GM12878 (cell line): ENCODE measurements around the gene AGPAT2. TPM values are rescaled to one million over a fixed set of nuclear protein-coding genes. Genes with fewer than 3 reads are reported as not detected.
A peak's percentile ranks its signal among the peaks of the same experiment; 100 is the strongest.

ENCODE experiments used
- BRCA1 ChIP-seq: IDR thresholded peaks from 2 replicates; pipeline ENCODE4 v1.6.1; 2011; ENCODE audit warnings: low read depth, low read length, improper control_type of control experiment
- CBX3 ChIP-seq: fragments of 200-600 bp; sonication (generic); IDR thresholded peaks from 2 replicates; pipeline ENCODE4 v1.6.1; 2016; ENCODE audit warnings: low read depth, borderline replicate concordance
- GATAD2B ChIP-seq: fragments of 450-650 bp; conservative IDR thresholded peaks from 2 replicates; pipeline ENCODE4 v1.6.1; 2017; ENCODE audit warnings: low read depth, mild to moderate bottlenecking, moderate library complexity
- JUND ChIP-seq: IDR thresholded peaks from 2 replicates; pipeline ENCODE4 v1.6.1; 2012; ENCODE audit warnings: low read depth, mild to moderate bottlenecking, low read length, improper control_type of control experiment, moderate library complexity
- KDM1A ChIP-seq: fragments of 200-600 bp; sonication (generic); IDR thresholded peaks from 2 replicates; pipeline ENCODE4 v1.6.1; 2016; ENCODE audit warnings: borderline replicate concordance
- MYB ChIP-seq: fragments of 150-350 bp; IDR thresholded peaks from 2 replicates; pipeline ENCODE4 v1.6.1; 2014; ENCODE audit warnings: mild to moderate bottlenecking, low read depth, low read length, borderline replicate concordance
- NFYA ChIP-seq: IDR thresholded peaks from 2 replicates; pipeline ENCODE4 v1.6.1; 2011; ENCODE audit warnings: low read depth, mild to moderate bottlenecking, low read length, improper control_type of control experiment, borderline replicate concordance
- NKRF ChIP-seq: fragments of 450-650 bp; conservative IDR thresholded peaks from 2 replicates; pipeline ENCODE4 v1.6.1; 2017; ENCODE audit warnings: mild to moderate bottlenecking, moderate library complexity
- POLR2AphosphoS2 ChIP-seq: IDR thresholded peaks from 2 replicates; pipeline ENCODE4 v1.6.1; 2011; ENCODE audit warnings: low read depth, mild to moderate bottlenecking, low read length, improper control_type of control experiment, moderate library complexity
- RB1 ChIP-seq: fragments of 450-650 bp; formaldehyde crosslinking; IDR thresholded peaks from 2 replicates; pipeline ENCODE4 v1.6.1; 2017; ENCODE audit warnings: mild to moderate bottlenecking, borderline replicate concordance
- SIX5 ChIP-seq: IDR thresholded peaks from 2 replicates; pipeline ENCODE4 v1.6.1; 2011; ENCODE audit warnings: mild to moderate bottlenecking, low read depth, low read length, moderate library complexity; ENCODE audit not compliant: severe bottlenecking
- SREBF1 ChIP-seq: IDR thresholded peaks from 2 replicates; pipeline ENCODE4 v1.6.1; 2012; ENCODE audit warnings: mild to moderate bottlenecking, low read length
- SREBF2 ChIP-seq: IDR thresholded peaks from 2 replicates; pipeline ENCODE4 v1.6.1; 2012; ENCODE audit warnings: mild to moderate bottlenecking, low read length
- SUPT20H ChIP-seq: IDR thresholded peaks from 2 replicates; pipeline ENCODE4 v1.6.1; 2011; ENCODE audit warnings: low read depth, mild to moderate bottlenecking, low read length, moderate library complexity, borderline replicate concordance; ENCODE audit not compliant: control insufficient read depth
- TAF1 ChIP-seq: IDR thresholded peaks from 2 replicates; pipeline ENCODE4 v1.6.1; 2011; ENCODE audit warnings: mild to moderate bottlenecking, low read depth, low read length, borderline replicate concordance
- TARDBP ChIP-seq: IDR thresholded peaks from 2 replicates; pipeline ENCODE4 v1.6.1; 2016; ENCODE audit warnings: borderline replicate concordance
- TCF12 ChIP-seq: IDR thresholded peaks from 2 replicates; pipeline ENCODE4 v1.6.1; 2011; ENCODE audit warnings: low read depth, mild to moderate bottlenecking, low read length
- USF1 ChIP-seq: IDR thresholded peaks from 2 replicates; pipeline ENCODE4 v1.6.1; 2011; ENCODE audit warnings: borderline replicate concordance, low read depth, mild to moderate bottlenecking, moderate library complexity, mixed read lengths, low read length; ENCODE audit not compliant: insufficient read depth; ENCODE audit errors: extremely low read length
- YY1 ChIP-seq: IDR thresholded peaks from 2 replicates; pipeline ENCODE4 v1.6.1; 2011; ENCODE audit warnings: low read depth, mild to moderate bottlenecking, low read length
- ZNF384 ChIP-seq: IDR thresholded peaks from 2 replicates; pipeline ENCODE4 v1.6.1; 2012; ENCODE audit warnings: low read depth, mild to moderate bottlenecking, low read length, improper control_type of control experiment, borderline replicate concordance
- polyA plus RNA-seq, 11 experiments: library from polyadenylated mRNA; depleted of rRNA in 4 of 11; unstranded in 6 of 11; stranded (reverse) in 5 of 11; fragments of >200 nt; fragmentation: Nextera tagmentation in 4 of 11; fragmentation: Illumina TruSeq in 1 of 11; extraction: Ambion mirVana in 4 of 11; extraction: Trizol in 1 of 11; gene quantifications; 1 replicate in 1 of 11; 2 replicates in 10 of 11; pipeline versions ENCODE4 v1.2.1 to v1.2.3, GENCODE V29; 2011 to 2016; ENCODE audit warnings: inconsistent platforms in 2 of 11, missing spikeins in 2 of 11, low read depth in 1 of 11
- total RNA-seq, 4 experiments: library from RNA; depleted of rRNA in 3 of 4; stranded (reverse); fragments of >200 nt in 3 of 4; fragmentation: Illumina TruSeq in 1 of 4; extraction: Trizol in 1 of 4; gene quantifications; 2 replicates each; pipeline versions ENCODE4 v1.2.1 to v1.2.3, GENCODE V29; 2013 to 2021

The AGPAT2 gene
- total and polyA plus RNA-seq, 10 of the 15 experiments (the other 5 are each of a cell fraction or from before 2014, with no cell fraction given), result 0.10 to 28.5 (median 18.2) TPM

GRCh38 chr9:136728080-136728547, 40.9 kb upstream of the AGPAT2 start (continued):
- no peak for TF ChIP-seq NFYA
- TF ChIP-seq ZNF384, result 0 out of 2 replicates have a peak, but pooled peaks have one; percentile 23
- peak; percentile 93 for TF ChIP-seq TCF12
- TF ChIP-seq SUPT20H, result no peak
- TF ChIP-seq JUND, result peak; percentile 54; the same call in 1 of the 2 replicates
- peak; percentile 94 for TF ChIP-seq NKRF
- TF ChIP-seq TAF1, result peak; percentile 99
- TF ChIP-seq SIX5, result peak; percentile 49
- TF ChIP-seq KDM1A, result no peak
- peak; percentile 68; the same call in 1 of the 2 replicates for TF ChIP-seq TARDBP
- TF ChIP-seq USF1, result peak; percentile 73
- peak; percentile 91 for TF ChIP-seq YY1
- TF ChIP-seq SREBF2, result no peak
- TF ChIP-seq POLR2AphosphoS2, result peak; percentile 99
- TF ChIP-seq GATAD2B, result peak; percentile 100
- 0 out of 2 replicates have a peak, but pooled peaks have one; percentile 22 for TF ChIP-seq BRCA1
- no peak for TF ChIP-seq CBX3
- 0 out of 2 replicates have a peak, but pooled peaks have one; percentile 63 for TF ChIP-seq MYB
- TF ChIP-seq RB1, result peak; percentile 86; the same call in 1 of the 2 replicates
- 0 out of 2 replicates have a peak, but pooled peaks have one; percentile 11 for TF ChIP-seq SREBF1
